ENCODE results near the gene IRF2BPL. TPM values are rescaled to one million over a fixed set of nuclear protein-coding genes. Genes with fewer than 3 reads are reported as not detected.

The IRF2BPL gene
- total and polyA plus RNA-seq, 9 of the 15 experiments (the other 6 are each of a cell fraction or from before 2014, with no cell fraction given), result 0.52 to 21.6 (median 2.5) TPM

GRCh38 chr14:77040059-77040740, 11.7 kb upstream of the IRF2BPL start (continued):
- no peak for TF ChIP-seq SMARCB1 (IDR thresholded peaks at IDR 0.05; ENCODE audit: insufficient read length, low read depth)
- no peak for TF ChIP-seq ZNF444 (CRISPR knock-in tag; IDR thresholded peaks at IDR 0.05)
- TF ChIP-seq IFI16 (CRISPR knock-in tag; IDR thresholded peaks at IDR 0.05), result no peak
- no peak for TF ChIP-seq HDAC6 (IDR thresholded peaks at IDR 0.05; ENCODE audit: low read depth, low read length)
- no peak for TF ChIP-seq FOXK1 (CRISPR knock-in tag; IDR thresholded peaks at IDR 0.05; ENCODE audit: borderline replicate concordance)
- TF ChIP-seq KAT8 (IDR thresholded peaks at IDR 0.05; ENCODE audit: low read depth), result no peak
- TF ChIP-seq ZNF778 (CRISPR knock-in tag; IDR thresholded peaks at IDR 0.05), result no peak
- TF ChIP-seq THRAP3 (IDR thresholded peaks at IDR 0.05; ENCODE audit: borderline replicate concordance), result no peak
- no peak for TF ChIP-seq GTF2A2 (tag; IDR thresholded peaks at IDR 0.05)
- no peak for TF ChIP-seq NR4A1 (CRISPR knock-in tag; IDR thresholded peaks at IDR 0.05)
- TF ChIP-seq NR4A1 (tag; IDR thresholded peaks at IDR 0.05), result no peak
- TF ChIP-seq UBTF (IDR thresholded peaks at IDR 0.05; ENCODE audit: borderline replicate concordance in 1 of 2, low read depth in 2 of 2, low read length in 2 of 2), result no peak
- TF ChIP-seq ARHGAP35 (IDR thresholded peaks at IDR 0.05; ENCODE audit: partially characterized antibody), result no peak
- no peak for TF ChIP-seq ZNF239 (CRISPR knock-in tag; IDR thresholded peaks at IDR 0.05)
- TF ChIP-seq ASH1L (IDR thresholded peaks at IDR 0.05; ENCODE audit: borderline replicate concordance, low read depth, partially characterized antibody), result no peak
- TF ChIP-seq ZNF395 (CRISPR knock-in tag; IDR thresholded peaks at IDR 0.05), result no peak; the same call in 1 of the 2 replicates
- TF ChIP-seq BRCA1 (IDR thresholded peaks at IDR 0.05), result no peak
- no peak for TF ChIP-seq BRCA1 (CRISPR knock-in tag; IDR thresholded peaks at IDR 0.05)
- no peak for TF ChIP-seq FOSL1 (tag; conservative IDR thresholded peaks at IDR 0.05)
- no peak for TF ChIP-seq PPARD (CRISPR knock-in tag; IDR thresholded peaks at IDR 0.05)
- peak in 1 of 2 experiments; percentile 63; a peak in 2 of 4 replicates for TF ChIP-seq MAZ (CRISPR knock-in tag; conservative IDR thresholded peaks at IDR 0.05 in 1 of 2, IDR thresholded peaks at IDR 0.05 in 1 of 2)
- no peak for TF ChIP-seq TGIF2 (CRISPR knock-in tag; IDR thresholded peaks at IDR 0.05)
- no peak for TF ChIP-seq RBM22 (IDR thresholded peaks at IDR 0.05; ENCODE audit: low read depth, low read length, poor library complexity, severe bottlenecking)
- no peak for TF ChIP-seq E2F5 (CRISPR knock-in tag; IDR thresholded peaks at IDR 0.05)
- TF ChIP-seq ZNF445 (CRISPR knock-in tag; IDR thresholded peaks at IDR 0.05; ENCODE audit: low read depth), result no peak

Data from K562 (cell line).